ENCODE measurements around the gene HPCAL1. TPM values are rescaled to one million over a fixed set of nuclear protein-coding genes. Genes with fewer than 3 reads are reported as not detected.
A peak's percentile ranks its signal among the peaks of the same experiment; 100 is the strongest.
"Not testable (repeated sequence)": the region's sequence is repeated elsewhere in the genome, so short reads cannot be mapped to it uniquely, and the experiment has no call there.

The HPCAL1 gene
- total RNA-seq, 1 donor from 2014 or later, result 77.1 TPM

DNA sequence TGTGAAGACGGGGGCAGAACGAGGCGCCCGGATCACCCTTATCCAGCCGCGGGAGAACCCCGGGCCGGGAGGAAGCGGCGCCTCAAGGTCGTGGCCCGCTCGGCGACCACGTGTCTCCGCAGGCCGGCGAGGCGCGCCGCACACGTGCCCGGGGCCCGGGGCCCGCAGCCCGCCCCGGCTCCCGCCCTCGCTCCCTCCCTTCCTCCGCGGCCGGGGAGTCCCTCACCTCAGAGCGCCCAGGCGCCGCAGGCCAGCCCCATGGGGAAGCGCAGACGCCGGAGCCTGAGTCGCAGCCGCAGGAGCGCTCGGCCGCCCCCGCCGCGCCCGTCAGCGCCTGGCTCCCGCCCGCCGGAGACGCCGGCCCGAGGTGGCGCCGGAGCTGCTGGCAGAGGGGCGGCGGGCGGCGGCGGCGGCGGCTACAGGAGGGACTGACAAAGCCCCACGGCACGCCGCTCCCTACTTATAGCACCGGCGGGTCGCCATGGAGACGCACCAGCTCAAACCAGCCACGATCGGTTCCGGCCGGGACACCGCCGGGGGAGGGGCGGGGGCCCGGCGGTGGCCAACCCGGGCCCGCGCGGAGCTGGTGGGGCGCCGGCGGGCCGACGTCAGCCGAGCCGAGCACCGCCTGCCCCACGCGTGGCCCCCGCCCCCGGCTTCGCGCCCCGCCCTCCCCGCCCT is 145.3 kb downstream of the HPCAL1 start, which contains the start of gene ODC1:
Gene ODC1 (minus strand): TSS at position 433 of the 681 bp plus-strand sequence. CDS start 3,295 bp downstream, outside the sequence.
- intact Hi-C loops (cut with micrococcal nuclease), result loop anchor here (1.0 to 10.0 kb wide), 9 partner anchors 40 to 1025 kb away; partner anchors contain the start of genes ADAM17, CPSF3, CYS1 and HPCAL1
- Mint-ChIP-seq H3K4me3 (peak within 1 kb of the TSS; percentile 90), H3K27me3 (no peaks in the 10 kb centered on the region), H3K4me1 (peaks cover 43% of the 10 kb centered on the region), H3K27ac (peak within 1 kb of the TSS; percentile 96), H3K9me3 (no peaks in the 10 kb centered on the region), H3K36me3 (ENCODE audit: low read depth) (peaks cover 29% of the 10 kb centered on the region)
- DNase-seq, result peak; percentile 98

DNA sequence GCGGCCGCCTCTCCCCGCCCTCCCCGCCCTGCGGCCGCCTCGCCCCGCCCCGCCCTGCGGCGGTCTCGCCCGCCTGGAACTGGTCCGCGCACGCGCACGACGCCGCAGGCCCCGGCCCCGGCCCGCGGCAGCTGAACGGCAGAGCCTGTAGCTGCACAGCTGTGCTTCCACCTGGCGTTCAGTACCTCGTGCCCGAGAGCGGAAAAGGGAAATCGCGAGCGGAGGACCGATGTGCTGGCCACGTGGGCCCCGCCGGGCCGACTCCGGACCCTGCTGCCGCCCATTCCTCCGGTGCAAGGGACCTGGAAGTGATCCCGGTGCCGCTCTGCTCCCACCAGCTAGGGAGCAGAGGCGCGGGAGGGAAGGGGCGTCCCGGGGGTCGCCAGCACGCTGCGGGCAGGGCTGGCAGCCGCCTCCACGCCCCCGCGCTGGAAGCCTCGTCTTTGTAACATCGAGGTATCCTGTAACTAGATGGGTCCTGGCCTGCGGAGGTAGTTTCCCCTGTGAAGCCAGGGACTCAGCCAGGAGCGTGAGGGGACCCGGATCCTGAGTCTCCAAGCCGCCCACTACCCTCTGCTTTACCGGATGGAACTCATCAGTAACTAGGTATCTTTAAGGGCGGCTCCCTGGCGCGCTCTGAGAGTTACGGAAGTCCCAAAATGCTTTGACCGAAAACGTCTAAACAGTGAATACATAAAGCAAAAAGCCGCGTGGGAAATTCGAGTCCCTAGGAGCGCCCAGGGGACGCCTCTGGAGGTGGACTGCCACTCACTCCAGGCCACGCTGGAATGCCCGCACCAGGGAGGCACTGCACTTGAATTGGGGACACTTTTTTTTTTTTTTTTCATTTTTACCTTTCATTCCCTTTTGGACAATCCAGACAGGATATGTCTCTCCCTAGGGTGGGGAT is 146.1 kb downstream of the HPCAL1 start:
- H3K4me1 Mint-ChIP-seq, result peaks cover 39% of the 10 kb centered on the region
- peak overlapping the region; percentile 92 for H3K27ac Mint-ChIP-seq
- H3K27me3 Mint-ChIP-seq, result no peaks in the 10 kb centered on the region
- no peaks in the 10 kb centered on the region for H3K9me3 Mint-ChIP-seq
- H3K36me3 Mint-ChIP-seq (ENCODE audit: low read depth), result peaks cover 21% of the 10 kb centered on the region
- peak overlapping the region; percentile 87 for H3K4me3 Mint-ChIP-seq
- intact Hi-C loops (cut with micrococcal nuclease), result loop anchor here (1.0 to 10.0 kb wide), 9 partner anchors 41 to 1026 kb away; partner anchors contain the start of genes ADAM17, CPSF3, CYS1 and HPCAL1
- DNase-seq, result peak; percentile 98

DNA sequence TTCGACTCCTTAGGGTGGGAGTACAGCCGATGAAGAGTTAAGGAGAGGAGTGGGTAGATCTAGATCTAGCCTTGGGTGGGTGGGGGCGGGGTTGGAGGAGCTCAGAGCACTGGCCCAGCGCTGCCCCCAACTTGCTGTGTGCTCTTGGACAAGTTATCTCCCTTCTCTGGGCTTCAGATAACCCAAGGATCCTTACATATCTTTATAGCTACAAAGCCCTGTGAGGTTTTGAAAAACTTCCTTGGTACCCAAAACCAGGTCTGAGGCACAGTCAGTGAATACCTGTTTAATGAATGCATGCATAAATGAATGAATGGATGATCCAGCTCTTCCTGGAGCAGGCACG is 146.8 kb downstream of the HPCAL1 start:
- Mint-ChIP-seq H3K9me3 (no peaks in the 10 kb centered on the region), H3K36me3 (ENCODE audit: low read depth) (peaks cover 15% of the 10 kb centered on the region), H3K27ac (peak overlapping the region; percentile 92), H3K4me1 (peaks cover 34% of the 10 kb centered on the region), H3K27me3 (no peaks in the 10 kb centered on the region), H3K4me3 (peak overlapping the region; percentile 87)
- no peak for DNase-seq
- intact Hi-C loops (cut with micrococcal nuclease), result loop anchor here (1.0 to 10.0 kb wide), 7 partner anchors 88 to 1027 kb away; partner anchors contain the start of genes ADAM17, CPSF3, CYS1 and HPCAL1

DNA sequence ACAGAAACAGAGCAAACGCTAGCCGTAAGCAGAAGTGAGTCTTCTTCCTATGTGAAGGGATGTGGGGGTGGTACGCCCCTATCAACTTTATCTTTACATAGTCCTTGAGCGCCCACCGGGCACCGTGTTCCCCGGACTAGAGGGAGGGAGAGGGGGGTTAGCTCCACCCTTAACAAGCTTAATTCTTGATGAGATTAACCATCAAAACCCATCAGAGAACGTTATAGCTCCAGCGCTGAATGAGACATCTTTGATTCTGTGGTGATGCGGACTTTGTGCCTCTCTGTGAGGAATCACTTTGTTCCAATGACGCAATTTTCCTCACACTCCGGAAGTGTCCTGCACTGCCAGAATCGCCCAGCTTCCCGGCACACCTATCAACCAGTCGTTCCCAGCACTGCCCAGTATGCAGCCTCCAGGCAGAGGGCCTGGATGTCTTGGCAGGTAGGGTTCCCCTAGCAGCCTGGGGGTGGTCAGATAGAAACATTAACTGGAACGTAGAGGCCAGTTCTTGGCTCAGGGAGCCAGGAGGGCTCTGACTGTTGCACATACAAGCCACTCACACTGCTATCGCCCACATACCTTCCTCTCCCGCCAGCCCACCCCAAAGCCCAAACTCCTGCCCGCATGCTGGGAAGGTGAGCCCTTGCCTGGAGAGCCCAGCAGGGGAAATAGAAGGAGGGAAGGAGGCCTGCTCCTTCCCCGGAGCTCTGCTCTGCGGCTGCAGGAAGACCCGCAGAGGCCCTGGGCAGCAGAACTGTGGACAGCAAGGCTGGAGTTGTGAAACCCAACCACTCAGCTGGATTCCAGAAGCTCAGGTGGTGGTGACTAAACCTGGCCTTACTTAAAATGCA is 147.4 kb downstream of the HPCAL1 start:
- intact Hi-C loops (cut with micrococcal nuclease), result loop anchor here (1.0 to 10.0 kb wide), 7 partner anchors 87 to 1027 kb away; partner anchors contain the start of genes ADAM17, CPSF3, CYS1 and HPCAL1
- no peaks in the 10 kb centered on the region for H3K27me3 Mint-ChIP-seq
- peak overlapping the region; percentile 87 for H3K4me3 Mint-ChIP-seq
- H3K27ac Mint-ChIP-seq, result peak overlapping the region; percentile 92
- peaks cover 28% of the 10 kb centered on the region for H3K4me1 Mint-ChIP-seq
- no peaks in the 10 kb centered on the region for H3K9me3 Mint-ChIP-seq
- DNase-seq, result no peak
- peaks cover 9% of the 10 kb centered on the region for H3K36me3 Mint-ChIP-seq (ENCODE audit: low read depth)

DNA sequence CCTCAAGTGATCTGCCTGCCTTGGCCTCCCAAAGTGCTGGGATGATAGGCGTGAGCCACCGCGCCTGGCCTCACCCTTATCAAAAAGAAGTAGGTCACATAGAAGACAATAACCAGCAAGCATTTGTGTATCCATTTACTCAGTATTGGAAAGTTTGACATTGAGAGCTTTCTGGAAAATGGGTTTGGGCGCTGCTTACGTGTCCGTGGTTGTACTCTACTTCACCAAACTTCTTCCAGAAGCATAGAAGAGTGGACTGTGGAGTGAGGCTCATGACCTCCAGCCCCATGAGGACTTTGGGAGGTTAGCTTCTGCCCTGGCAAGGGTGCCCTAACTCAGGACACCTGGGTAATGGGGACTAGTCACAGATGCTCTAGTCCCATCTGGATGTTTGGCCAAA is 149.1 kb downstream of the HPCAL1 start:
- no peak for DNase-seq
- Mint-ChIP-seq H3K27ac (no peak overlapping the region), H3K36me3 (ENCODE audit: low read depth) (peaks cover 4% of the 10 kb centered on the region), H3K4me1 (peaks cover 17% of the 10 kb centered on the region), H3K27me3 (no peaks in the 10 kb centered on the region), H3K9me3 (no peaks in the 10 kb centered on the region), H3K4me3 (no peak overlapping the region)
- intact Hi-C loops (cut with micrococcal nuclease), result no loop called here

DNA sequence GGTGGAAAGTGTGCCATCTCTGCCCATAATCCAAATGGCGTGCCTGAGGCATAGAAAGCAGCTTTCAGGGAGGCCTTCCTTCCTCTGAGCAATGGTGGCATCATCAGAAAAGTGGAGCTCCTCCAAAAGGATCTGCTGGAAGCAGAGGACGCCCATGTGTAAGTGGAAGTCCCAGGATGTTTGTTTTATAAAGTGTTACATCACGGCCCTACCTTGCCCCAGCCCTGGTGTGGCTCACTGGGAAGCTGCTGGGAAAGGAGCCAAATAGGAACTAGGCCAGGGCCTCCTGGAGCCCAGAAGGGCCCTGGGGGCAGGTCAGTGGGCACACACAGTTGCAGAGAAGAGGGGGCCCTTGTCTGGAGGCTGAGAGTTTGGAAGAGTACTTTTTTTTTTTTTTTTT is 149.6 kb downstream of the HPCAL1 start:
- H3K27ac Mint-ChIP-seq, result no peak overlapping the region
- intact Hi-C loops (cut with micrococcal nuclease), result no loop called here
- no peak for DNase-seq
- H3K36me3 Mint-ChIP-seq (ENCODE audit: low read depth), result peaks cover 2% of the 10 kb centered on the region
- peaks cover 15% of the 10 kb centered on the region for H3K4me1 Mint-ChIP-seq
- no peak overlapping the region for H3K4me3 Mint-ChIP-seq
- peaks cover 4% of the 10 kb centered on the region for H3K27me3 Mint-ChIP-seq
- H3K9me3 Mint-ChIP-seq, result no peaks in the 10 kb centered on the region

DNA sequence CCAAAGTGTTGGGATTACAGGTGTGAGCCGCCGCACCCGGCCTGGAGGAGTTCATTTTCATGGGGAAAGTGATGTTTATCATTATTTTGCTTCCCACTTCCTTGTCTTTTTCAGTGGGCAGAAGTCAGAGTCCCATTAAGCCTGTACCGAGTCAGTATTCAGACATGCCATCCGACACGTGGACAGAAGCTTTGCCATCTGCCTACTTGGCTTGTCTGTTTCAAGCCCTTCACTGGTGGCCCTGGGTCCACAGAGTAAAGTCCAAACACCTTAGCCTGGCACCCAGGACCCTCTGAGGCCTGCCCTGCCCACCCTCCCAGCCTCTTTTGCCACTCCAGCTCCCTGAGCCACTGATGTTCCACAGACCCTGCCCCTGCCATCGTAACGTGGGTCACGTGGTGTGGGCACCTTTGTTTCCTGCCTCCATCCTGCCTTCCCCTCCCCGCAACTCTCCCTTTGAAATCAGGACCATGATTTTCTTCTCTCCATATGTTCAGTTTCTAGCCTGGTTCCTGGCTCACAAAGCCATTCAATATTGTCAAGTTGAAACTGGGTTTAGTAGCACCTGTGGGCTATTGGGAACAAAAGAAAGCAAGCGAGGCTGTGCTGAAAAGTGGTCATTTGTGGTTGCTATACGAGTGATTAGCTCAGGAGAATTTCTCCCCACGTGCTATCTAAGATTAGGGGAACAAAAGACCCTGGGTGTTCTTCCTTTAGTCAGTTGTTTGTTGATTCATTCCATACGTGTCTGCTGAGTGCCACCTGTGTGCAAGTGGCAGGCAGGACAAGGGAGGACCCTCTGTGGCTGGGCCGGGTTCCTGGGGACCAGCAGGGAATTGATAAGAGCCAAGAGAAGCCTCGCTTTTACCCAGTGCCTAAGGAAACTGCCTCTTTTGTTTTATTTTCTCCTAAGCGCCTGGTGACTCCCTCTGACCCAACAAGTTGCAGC is 150.5 kb downstream of the HPCAL1 start:
- H3K27ac Mint-ChIP-seq, result no peak overlapping the region
- intact Hi-C loops (cut with micrococcal nuclease), result no loop called here
- no peaks in the 10 kb centered on the region for H3K36me3 Mint-ChIP-seq (ENCODE audit: low read depth)
- DNase-seq, result no peak
- peaks cover 6% of the 10 kb centered on the region for H3K27me3 Mint-ChIP-seq
- H3K9me3 Mint-ChIP-seq, result no peaks in the 10 kb centered on the region
- H3K4me1 Mint-ChIP-seq, result peaks cover 14% of the 10 kb centered on the region
- H3K4me3 Mint-ChIP-seq, result no peak overlapping the region

DNA sequence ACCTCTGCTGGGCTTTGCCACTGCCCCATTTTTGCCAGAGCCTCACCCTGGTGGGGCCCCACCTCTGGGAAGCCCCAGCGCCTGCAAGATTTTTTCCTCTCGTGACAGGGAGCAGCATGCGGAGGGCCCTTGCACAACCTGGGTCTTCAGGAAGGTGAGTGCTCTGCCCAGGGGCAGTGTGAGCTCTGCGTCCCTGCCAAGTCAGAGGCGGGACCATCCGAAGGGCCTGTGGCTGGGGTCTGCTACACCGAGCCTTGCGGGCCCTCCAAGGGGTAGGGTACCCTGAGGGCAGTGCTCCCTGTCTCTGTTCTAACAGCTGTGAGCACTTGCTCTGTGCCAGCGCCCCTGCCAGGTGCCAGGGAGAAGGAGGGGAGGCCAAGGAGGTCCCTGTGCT is 151.2 kb downstream of the HPCAL1 start:
- Mint-ChIP-seq H3K27me3 (peaks cover 7% of the 10 kb centered on the region), H3K4me3 (no peak overlapping the region), H3K27ac (no peak overlapping the region), H3K4me1 (peaks cover 14% of the 10 kb centered on the region), H3K9me3 (no peaks in the 10 kb centered on the region), H3K36me3 (ENCODE audit: low read depth) (no peaks in the 10 kb centered on the region)
- DNase-seq, result no peak
- intact Hi-C loops (cut with micrococcal nuclease), result no loop called here

DNA sequence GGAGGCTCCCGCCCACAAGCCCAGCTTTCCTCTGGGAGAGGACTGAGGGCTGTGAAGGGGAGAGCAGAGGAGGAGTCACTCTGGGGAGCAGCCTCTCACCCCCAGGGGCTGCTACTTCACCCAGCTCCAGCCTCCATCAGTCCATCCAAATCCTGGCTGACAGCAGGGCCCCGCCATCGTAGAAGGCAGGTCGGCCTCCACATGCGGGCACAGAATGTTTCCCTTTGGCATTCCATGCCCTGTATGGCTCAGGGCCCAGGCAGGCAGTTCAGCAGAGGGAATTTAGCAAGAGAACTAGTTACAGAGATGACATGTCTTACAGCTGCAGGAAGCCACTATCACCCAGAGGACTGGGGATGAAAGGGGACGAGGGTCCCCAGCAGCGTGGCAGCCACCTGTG is 151.8 kb downstream of the HPCAL1 start:
- intact Hi-C loops (cut with micrococcal nuclease), result no loop called here
- no peak for DNase-seq
- H3K4me3 Mint-ChIP-seq, result no peak overlapping the region
- peaks cover 11% of the 10 kb centered on the region for H3K4me1 Mint-ChIP-seq
- no peaks in the 10 kb centered on the region for H3K36me3 Mint-ChIP-seq (ENCODE audit: low read depth)
- H3K9me3 Mint-ChIP-seq, result no peaks in the 10 kb centered on the region
- H3K27ac Mint-ChIP-seq, result no peak overlapping the region
- H3K27me3 Mint-ChIP-seq, result peaks cover 10% of the 10 kb centered on the region

DNA sequence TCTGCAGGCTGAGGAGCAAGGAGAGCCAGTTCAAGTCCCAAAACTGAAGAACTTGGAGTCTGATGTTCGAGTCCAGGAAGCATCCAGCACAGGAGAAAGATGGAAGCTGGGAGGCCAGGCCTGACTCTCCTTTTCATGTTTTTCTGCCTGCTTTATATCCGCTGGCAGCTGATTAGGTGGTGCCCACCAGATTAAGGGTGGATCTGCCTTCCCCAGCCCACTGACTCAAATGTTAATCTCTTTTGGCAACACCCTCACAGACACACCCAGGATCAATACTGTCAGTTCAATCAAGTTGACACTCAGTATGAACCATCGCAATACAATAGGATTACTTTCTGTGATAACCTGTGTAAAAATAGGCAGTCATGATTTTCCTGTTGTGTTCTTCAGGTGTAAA is 154.5 kb downstream of the HPCAL1 start:
- H3K4me1 Mint-ChIP-seq; H3K4me3 Mint-ChIP-seq; DNase-seq; H3K9me3 Mint-ChIP-seq; intact Hi-C loops (cut with micrococcal nuclease); H3K36me3 Mint-ChIP-seq (ENCODE audit: low read depth); H3K27ac Mint-ChIP-seq: not testable (repeated sequence)
- peaks cover 24% of the 10 kb centered on the region for H3K27me3 Mint-ChIP-seq

DNA sequence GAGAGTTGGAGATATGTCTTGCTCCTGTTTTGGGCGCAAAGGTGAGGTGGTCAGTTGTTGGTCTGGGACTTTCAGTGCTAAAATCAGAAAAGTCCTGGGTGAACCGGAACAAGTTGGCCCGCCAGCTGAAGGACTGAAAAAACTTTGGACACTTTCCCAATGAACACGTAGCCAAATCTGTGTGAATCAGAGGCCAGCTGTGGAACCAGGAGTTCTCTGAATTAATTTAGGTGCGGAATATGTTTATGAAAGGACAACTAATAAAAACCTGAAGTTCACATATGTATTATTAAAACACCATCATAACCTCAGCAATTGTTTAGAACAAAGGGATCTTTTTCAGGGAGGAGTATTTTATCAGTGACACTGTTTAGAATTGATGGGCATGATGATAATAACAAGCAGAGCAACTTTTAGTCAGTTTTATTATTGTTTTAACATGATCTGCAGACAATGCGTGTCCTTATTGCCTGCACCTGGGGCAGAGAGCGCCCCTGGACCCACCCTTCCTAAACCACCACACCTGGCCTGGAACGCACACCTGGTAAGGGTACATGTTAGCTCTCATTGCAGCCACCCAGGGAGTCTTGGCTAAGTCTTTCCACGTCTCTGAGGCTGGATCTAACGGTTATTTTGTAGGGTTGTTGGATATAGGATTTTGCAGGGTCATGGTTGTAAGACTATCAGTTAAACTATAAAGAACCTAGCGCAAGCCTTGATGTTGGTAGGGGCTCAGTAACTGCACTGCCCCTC is 155.3 kb downstream of the HPCAL1 start:
- Mint-ChIP-seq H3K4me3 (no peak overlapping the region), H3K27ac (no peak overlapping the region), H3K4me1 (peaks cover 4% of the 10 kb centered on the region), H3K36me3 (ENCODE audit: low read depth) (no peaks in the 10 kb centered on the region), H3K27me3 (peaks cover 29% of the 10 kb centered on the region), H3K9me3 (no peaks in the 10 kb centered on the region)
- no peak for DNase-seq
- intact Hi-C loops (cut with micrococcal nuclease), result no loop called here

DNA sequence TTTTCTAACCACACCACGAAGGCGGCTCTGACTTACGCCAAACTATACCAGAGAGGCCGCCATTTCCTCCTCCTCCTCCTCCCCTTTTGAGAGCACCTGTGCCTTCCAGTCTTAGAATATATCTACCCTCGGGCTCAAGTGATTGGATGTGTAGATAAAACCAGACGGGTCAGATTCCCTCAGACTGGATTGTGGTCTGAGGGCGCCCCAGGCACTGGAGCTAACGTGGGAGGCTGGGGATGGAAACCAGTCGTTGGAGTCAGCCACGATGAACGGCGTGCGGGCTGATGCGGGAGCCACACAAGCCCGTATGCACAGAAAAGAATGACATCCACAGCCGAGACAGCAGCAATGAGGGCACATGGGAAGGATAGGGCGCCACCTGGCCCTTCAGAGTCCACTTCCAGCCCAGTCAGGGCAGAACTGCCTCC is 157.7 kb downstream of the HPCAL1 start:
- H3K4me3 Mint-ChIP-seq, result no peak overlapping the region
- H3K27ac Mint-ChIP-seq, result no peak overlapping the region
- H3K27me3 Mint-ChIP-seq, result peaks cover 29% of the 10 kb centered on the region
- DNase-seq, result no peak
- intact Hi-C loops (cut with micrococcal nuclease), result no loop called here
- H3K36me3 Mint-ChIP-seq (ENCODE audit: low read depth), result no peaks in the 10 kb centered on the region
- peaks cover 4% of the 10 kb centered on the region for H3K4me1 Mint-ChIP-seq
- no peaks in the 10 kb centered on the region for H3K9me3 Mint-ChIP-seq

Measured in activated CD4-positive, alpha-beta T cell treated with anti-CD3 and anti-CD28 coated beads, Interleukin-2, amount 10 ng/mL, durations not matched to agents 24 days and 14 days (primary cell).